A673 (cell line): Measurements from ENCODE around the gene GAB2. TPM values are rescaled to one million over a fixed set of nuclear protein-coding genes. Genes with fewer than 3 reads are reported as not detected.

Experiments used
- BruUV-seq: library from RNA; stranded (reverse); fragments of 400-500 nt; replicated peaks from 2 replicates; lab custom pipeline; 2021; lab: Mats Ljungman, UMichigan
- CTCF ChIA-PET: fragments of 300-600 bp; sonication (Branson Sonifier 250); formaldehyde crosslinking; loops from one replicate; lab custom pipeline; 2022; ENCODE audit warnings: antibody characterized with exemption; lab: Charles Lee
- POLR2A ChIA-PET: fragments of 300-600 bp; sonication (Branson Sonifier 250); formaldehyde crosslinking; loops from one replicate; lab custom pipeline; 2022; ENCODE audit warnings: antibody characterized with exemption; ENCODE audit not compliant: low non-redundant PET; lab: Charles Lee
- DNase-seq: peaks from one replicate; pipeline ENCODE4 v3.0.0-alpha.2; 2015; ENCODE audit warnings: low spot score
- H3K27ac ChIP-seq: fragments of 200-600 bp; sonication (generic); 2 replicates; pipeline ENCODE4 v1.5.1; 2016; ENCODE audit warnings: mixed run types, low read depth, mild to moderate bottlenecking, mixed read lengths, antibody characterized with exemption, low read length; ENCODE audit not compliant: poor library complexity, severe bottlenecking
- H3K27me3 ChIP-seq: fragments of 200-600 bp; sonication (generic); replicated peaks from 2 replicates; pipeline ENCODE4 v1.6.1; 2017; ENCODE audit warnings: mixed run types, low read depth, mild to moderate bottlenecking, mixed read lengths, antibody characterized with exemption, low read length; ENCODE audit not compliant: insufficient read depth, poor library complexity
- H3K36me3 ChIP-seq: fragments of 200-600 bp; sonication (generic); 2 replicates; pipeline ENCODE4 v1.6.1; 2016; ENCODE audit warnings: mixed run types, mild to moderate bottlenecking, mixed read lengths, antibody characterized with exemption, low read length; ENCODE audit not compliant: insufficient read depth, poor library complexity, severe bottlenecking
- H3K4me1 ChIP-seq: fragments of 200-600 bp; sonication (generic); 2 replicates; pipeline ENCODE4 v1.6.1; 2017; ENCODE audit warnings: mixed run types, mild to moderate bottlenecking, mixed read lengths, antibody characterized with exemption, low read length; ENCODE audit not compliant: insufficient read depth, poor library complexity, severe bottlenecking
- H3K4me3 ChIP-seq: fragments of 200-600 bp; sonication (generic); 2 replicates; pipeline ENCODE4 v1.5.1; 2016; ENCODE audit warnings: low read depth, mixed run types, mild to moderate bottlenecking, mixed read lengths, low read length; ENCODE audit not compliant: poor library complexity, severe bottlenecking
- H3K9me3 ChIP-seq: fragments of 200-600 bp; sonication (generic); 2 replicates; pipeline ENCODE4 v1.6.1; 2016; ENCODE audit warnings: mixed run types, low read depth, mild to moderate bottlenecking, mixed read lengths, antibody characterized with exemption, low read length; ENCODE audit not compliant: poor library complexity, severe bottlenecking
- EZH2 ChIP-seq: fragments of 200-600 bp; sonication (generic); IDR thresholded peaks from 2 replicates; pipeline ENCODE4 v1.6.1; 2017; ENCODE audit warnings: borderline replicate concordance, low read depth, mild to moderate bottlenecking, mixed read lengths, antibody characterized with exemption, low read length; ENCODE audit not compliant: poor library complexity, severe bottlenecking
- intact Hi-C: fragments of 100-400 bp; cut with micrococcal nuclease; formaldehyde crosslinking; loops from one replicate; pipeline ENCODE4 v1.10.0; 2022; ENCODE audit not compliant: unreplicated experiment
- total RNA-seq: library from RNA; stranded (reverse); gene quantifications from 2 replicates; pipeline ENCODE4 v1.2.3, GENCODE V29; 2021
- TF ChIP-seq, protein P1 (sequence below): fragments of 300-800, 200-600 bp; sonication (generic); conservative IDR thresholded peaks from 2 replicates; pipeline ENCODE4 v1.5.1; 2017; ENCODE audit warnings: low read depth, mild to moderate bottlenecking, antibody characterized with exemption, low read length, moderate library complexity, mixed read lengths

GAB2 gene
- total RNA-seq, 1 experiment from 2014 or later = 21.5 TPM

DNA sequence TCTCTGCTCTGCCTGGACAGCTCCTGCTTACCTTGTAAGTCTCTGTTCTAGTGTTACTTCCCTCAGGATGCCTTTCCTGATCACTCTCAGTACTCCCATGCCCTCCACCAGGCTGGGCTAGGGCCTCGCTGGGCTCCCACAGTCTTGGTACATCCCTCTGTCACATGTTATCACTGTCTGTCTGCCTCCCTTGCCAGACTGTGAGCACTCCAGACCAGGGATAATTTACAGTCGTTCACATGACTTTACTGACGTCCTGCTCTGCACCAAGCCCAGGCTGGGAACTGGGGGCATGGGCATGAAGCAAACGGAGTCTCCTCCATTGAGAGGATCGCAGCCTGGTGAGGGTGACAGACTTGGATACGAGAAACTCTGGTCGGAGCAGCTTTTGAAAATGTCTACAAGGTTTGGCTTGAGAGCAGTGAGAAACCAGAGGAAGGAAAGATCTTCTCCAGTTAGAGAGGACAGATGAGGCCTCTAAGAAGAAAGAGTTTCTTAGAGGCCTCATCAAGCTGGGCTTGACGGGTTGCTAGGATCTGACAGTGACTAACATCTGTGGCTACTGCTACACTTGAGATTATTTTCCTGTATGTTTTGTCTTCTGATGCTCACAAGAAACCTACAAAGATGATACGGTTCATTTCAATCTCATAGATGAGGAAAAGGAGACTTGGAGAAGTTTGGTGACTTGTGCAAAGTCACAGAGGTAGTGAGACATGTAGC lies 216.4 kb downstream of the GAB2 start:
- BruUV-seq = no TSS peak
- POLR2A ChIA-PET = no interaction called here
- H3K36me3 ChIP-seq = no peaks in the 10 kb centered on the region

DNA sequence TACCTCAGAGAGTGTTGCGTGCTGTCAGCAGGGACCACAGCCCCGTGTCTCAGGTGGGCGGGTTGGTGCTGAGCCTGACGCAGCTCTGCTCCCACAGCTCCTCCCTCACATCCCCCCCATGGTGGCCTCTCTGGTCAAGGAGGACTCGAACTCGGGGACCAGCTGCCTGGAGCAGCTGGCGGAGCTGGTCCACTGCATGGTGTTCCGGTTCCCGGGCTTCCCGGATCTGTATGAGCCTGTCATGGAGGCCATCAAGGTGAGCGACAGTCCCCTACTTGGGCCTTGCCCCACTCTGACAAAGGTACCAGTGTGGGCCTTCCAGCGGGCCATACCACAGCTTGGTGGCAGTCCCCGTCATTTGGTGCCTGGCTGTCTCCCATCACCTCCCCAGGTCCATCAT lies 217.1 kb downstream of the GAB2 start:
- no peaks in the 10 kb centered on the region for H3K27me3 ChIP-seq
- BruUV-seq = no TSS peak
- no peaks in the 10 kb centered on the region for H3K9me3 ChIP-seq
- no peak overlapping the region for H3K4me3 ChIP-seq
- no peaks in the 10 kb centered on the region for H3K4me1 ChIP-seq
- ChIA-PET CTCF (no interaction called here), POLR2A (no interaction called here)
- intact Hi-C loops = no loop called here
- no peak overlapping the region for H3K27ac ChIP-seq
- no peak for DNase-seq
- no peak for TF ChIP-seq EZH2
- TF ChIP-seq, protein P1, sequence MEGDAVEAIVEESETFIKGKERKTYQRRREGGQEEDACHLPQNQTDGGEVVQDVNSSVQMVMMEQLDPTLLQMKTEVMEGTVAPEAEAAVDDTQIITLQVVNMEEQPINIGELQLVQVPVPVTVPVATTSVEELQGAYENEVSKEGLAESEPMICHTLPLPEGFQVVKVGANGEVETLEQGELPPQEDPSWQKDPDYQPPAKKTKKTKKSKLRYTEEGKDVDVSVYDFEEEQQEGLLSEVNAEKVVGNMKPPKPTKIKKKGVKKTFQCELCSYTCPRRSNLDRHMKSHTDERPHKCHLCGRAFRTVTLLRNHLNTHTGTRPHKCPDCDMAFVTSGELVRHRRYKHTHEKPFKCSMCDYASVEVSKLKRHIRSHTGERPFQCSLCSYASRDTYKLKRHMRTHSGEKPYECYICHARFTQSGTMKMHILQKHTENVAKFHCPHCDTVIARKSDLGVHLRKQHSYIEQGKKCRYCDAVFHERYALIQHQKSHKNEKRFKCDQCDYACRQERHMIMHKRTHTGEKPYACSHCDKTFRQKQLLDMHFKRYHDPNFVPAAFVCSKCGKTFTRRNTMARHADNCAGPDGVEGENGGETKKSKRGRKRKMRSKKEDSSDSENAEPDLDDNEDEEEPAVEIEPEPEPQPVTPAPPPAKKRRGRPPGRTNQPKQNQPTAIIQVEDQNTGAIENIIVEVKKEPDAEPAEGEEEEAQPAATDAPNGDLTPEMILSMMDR = no peak
- no peaks in the 10 kb centered on the region for H3K36me3 ChIP-seq

More for the DNA sequence above, 216.4 kb downstream of the GAB2 start:
- no peak for TF ChIP-seq EZH2
- TF ChIP-seq, protein P1 = no peak
- no peak for DNase-seq
- CTCF ChIA-PET = interaction anchor here (0.6 kb wide), 1 partner anchor 88 kb away, joined by 3 read pairs; no protein-coding TSS in a partner anchor
- Histone ChIP-seq H3K4me3 (no peak overlapping the region), H3K27ac (no peak overlapping the region), H3K9me3 (no peaks in the 10 kb centered on the region), H3K27me3 (no peaks in the 10 kb centered on the region), H3K4me1 (no peaks in the 10 kb centered on the region)
- intact Hi-C loops = no loop called here

DNA sequence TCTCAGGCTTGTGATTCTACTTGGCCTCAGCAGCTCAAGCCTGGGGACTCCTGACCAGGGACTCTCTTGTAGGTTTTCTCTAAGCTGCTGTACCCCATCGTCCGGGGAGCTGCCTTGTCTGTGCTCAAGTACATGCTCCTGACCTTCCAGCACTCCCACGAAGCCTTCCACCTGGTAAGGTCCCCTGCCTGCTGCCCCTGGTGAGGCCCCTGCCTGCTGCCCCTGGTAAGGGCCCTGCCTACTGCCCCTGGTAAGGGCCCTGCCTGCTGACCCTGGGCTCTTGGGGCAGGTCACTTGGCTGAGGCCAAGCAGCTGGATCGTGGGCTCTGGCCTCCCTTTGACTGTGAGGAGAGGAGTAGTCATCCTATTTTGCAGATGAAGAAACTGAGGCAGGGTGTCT lies 217.6 kb downstream of the GAB2 start:
- Histone ChIP-seq H3K4me1 (no peaks in the 10 kb centered on the region), H3K9me3 (no peaks in the 10 kb centered on the region), H3K4me3 (no peak overlapping the region), H3K36me3 (no peaks in the 10 kb centered on the region), H3K27ac (no peak overlapping the region), H3K27me3 (no peaks in the 10 kb centered on the region)
- TF ChIP-seq EZH2 = no peak
- TF ChIP-seq, protein P1 = no peak
- ChIA-PET CTCF (no interaction called here), POLR2A (no interaction called here)
- DNase-seq = no peak
- intact Hi-C loops = no loop called here
- BruUV-seq = no TSS peak
